Adrenal gland (tissue), 12 donors: Measurements from ENCODE around the gene SLC18B1. TPM values are rescaled to one million over a fixed set of nuclear protein-coding genes. Genes with fewer than 3 reads are reported as not detected.

Experiments used
- DNase-seq, 7 donors: peaks; one replicate each; pipeline ENCODE4 v3.0.0-alpha.2; 2019 to 2020
- H3K27ac ChIP-seq, 5 donors: fragments of 200-600 bp; sonication (generic) in 4 of 5; 1 replicate in 3 of 5; 2 replicates in 2 of 5; pipeline versions ENCODE4 v1.5.1 to v1.8.0; 2016 to 2020; ENCODE audit warnings: mild to moderate bottlenecking in 1 of 5
- H3K27me3 ChIP-seq: fragments of 200-600 bp; 2 replicates; pipeline ENCODE4 v1.8.0; 2021
- H3K36me3 ChIP-seq, 2 donors: fragments of 200-600 bp; replicated peaks in 1 of 2; 1 replicate in 1 of 2; 2 replicates in 1 of 2; pipeline versions ENCODE4 v1.5.1 to v1.8.0; 2018 to 2022
- H3K4me1 ChIP-seq, 2 donors: fragments of 200-600 bp; replicated peaks in 1 of 2; 1 replicate in 1 of 2; 2 replicates in 1 of 2; pipeline versions ENCODE4 v1.5.1 to v1.8.0; 2018 to 2021
- H3K4me3 ChIP-seq, 4 donors: fragments of 200-600 bp; sonication (generic) in 3 of 4; one replicate each; pipeline ENCODE4 v1.5.1; 2016 to 2018
- H3K9me3 ChIP-seq, 3 donors: fragments of 200-600 bp; sonication (generic) in 1 of 3; replicated peaks in 1 of 3; 1 replicate in 2 of 3; 2 replicates in 1 of 3; pipeline versions ENCODE4 v1.5.1 to v1.8.0; 2016 to 2021
- POLR2A ChIP-seq, 2 donors: fragments of 450-650 bp; IDR thresholded peaks; one replicate each; pipeline ENCODE4 v1.6.1; 2017; ENCODE audit warnings: antibody characterized with exemption in 2 of 2, mild to moderate bottlenecking in 2 of 2, moderate library complexity in 1 of 2
- WGBS, 4 donors: extraction: QIAGEN DNeasy Blood & Tissue Kit in 2 of 4; methylation state at CpG; one replicate each; pipeline versions ENCODE4 v1.1.5 to v1.1.7; 2013 to 2017; 5-methylcytosine and 5-hydroxymethylcytosine counted together
- intact Hi-C, 2 donors: fragments of 100-400 bp; cut with DNase I; formaldehyde crosslinking; loops; one replicate each; pipeline versions ENCODE4 v1.14.1 to v1.15.0; 2022 to 2023
- polyA plus RNA-seq, 3 donors: library from polyadenylated mRNA; stranded (reverse); fragments of 200-250 nt in 2 of 3; fragments of 350-450 nt in 1 of 3; fragmentation: Illumina TruSeq in 1 of 3; extraction: RNeasy Lipid Tissue Mini Kit (QIAGEN cat#74804) in 1 of 3; gene quantifications; one replicate each; pipeline ENCODE4 v1.2.3, GENCODE V29; 2013 to 2014
- total RNA-seq, 9 donors: library from RNA; depleted of rRNA in 4 of 9; stranded (reverse); fragments of >200 nt in 4 of 9; fragments of 120-200 nt in 1 of 9; fragmentation: NEBNext Ultra II Directional in 1 of 9; extraction: Animal tissue kit (Norgen Biotek cat#: 25700) in 1 of 9; gene quantifications; one replicate each; pipeline versions ENCODE4 v1.1.0 to v1.2.4, GENCODE V29; 2013 to 2023
- TF ChIP-seq, protein P1 (sequence below), 6 experiments: fragments of 450-650 bp in 4 of 6; fragments of 200-600 bp in 2 of 6; sonication (generic) in 1 of 6; IDR thresholded peaks; 1 replicate in 5 of 6; 2 replicates in 1 of 6; pipeline versions ENCODE4 v1.5.1 to v1.8.0; 2016 to 2021; ENCODE audit warnings: antibody characterized with exemption in 6 of 6, mild to moderate bottlenecking in 2 of 6, moderate library complexity in 1 of 6
- donor health status: healthy with polysubstance abuse.
- donor health status: Bipolar disorder and iron deficiency.
- donor health status: DM: yes; HTN: yes; CAD: no.
- donor health status: DM: no; HTN: no; CAD: no.
- donor health status: DM: no; HTN: no; CAD: no.
- donor health status: DM: yes; HTN: yes; CAD: no.

Gene SLC18B1
- total and polyA plus RNA-seq, 12 donors, result 8.7 to 32.8 (median 14.0) TPM

DNA sequence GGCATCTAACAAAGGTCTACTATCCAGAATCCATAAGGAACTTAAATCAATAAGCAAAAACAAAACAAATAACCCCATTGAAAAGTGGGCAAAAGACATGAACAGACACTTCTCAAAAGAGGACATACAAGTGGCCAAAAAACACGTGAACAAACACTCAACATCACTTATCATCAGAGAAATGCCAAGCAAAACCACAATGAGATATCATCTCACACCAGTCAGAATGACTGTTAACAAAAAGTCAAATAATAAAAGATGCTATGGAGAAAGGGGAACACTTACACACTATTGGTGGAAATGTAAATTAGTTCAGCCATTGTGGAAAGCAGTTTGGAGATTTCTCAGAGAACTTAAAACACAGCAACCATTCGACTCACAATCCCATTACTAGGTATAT, 65.2 kb downstream of the SLC18B1 start:
- no peak for DNase-seq
- intact Hi-C loops, result no loop called here
- H3K36me3 ChIP-seq, result no peaks in the 10 kb centered on the region
- H3K27ac ChIP-seq, result no peak overlapping the region
- TF ChIP-seq POLR2A (IDR thresholded peaks at IDR 0.05), result no peak
- TF ChIP-seq, protein P1, sequence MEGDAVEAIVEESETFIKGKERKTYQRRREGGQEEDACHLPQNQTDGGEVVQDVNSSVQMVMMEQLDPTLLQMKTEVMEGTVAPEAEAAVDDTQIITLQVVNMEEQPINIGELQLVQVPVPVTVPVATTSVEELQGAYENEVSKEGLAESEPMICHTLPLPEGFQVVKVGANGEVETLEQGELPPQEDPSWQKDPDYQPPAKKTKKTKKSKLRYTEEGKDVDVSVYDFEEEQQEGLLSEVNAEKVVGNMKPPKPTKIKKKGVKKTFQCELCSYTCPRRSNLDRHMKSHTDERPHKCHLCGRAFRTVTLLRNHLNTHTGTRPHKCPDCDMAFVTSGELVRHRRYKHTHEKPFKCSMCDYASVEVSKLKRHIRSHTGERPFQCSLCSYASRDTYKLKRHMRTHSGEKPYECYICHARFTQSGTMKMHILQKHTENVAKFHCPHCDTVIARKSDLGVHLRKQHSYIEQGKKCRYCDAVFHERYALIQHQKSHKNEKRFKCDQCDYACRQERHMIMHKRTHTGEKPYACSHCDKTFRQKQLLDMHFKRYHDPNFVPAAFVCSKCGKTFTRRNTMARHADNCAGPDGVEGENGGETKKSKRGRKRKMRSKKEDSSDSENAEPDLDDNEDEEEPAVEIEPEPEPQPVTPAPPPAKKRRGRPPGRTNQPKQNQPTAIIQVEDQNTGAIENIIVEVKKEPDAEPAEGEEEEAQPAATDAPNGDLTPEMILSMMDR (IDR thresholded peaks at IDR 0.05), result no peak
- H3K9me3 ChIP-seq, result no peaks in the 10 kb centered on the region
- WGBS, 4 donors, result 73 to 80% (median 75%) methylated on average over 2 of the region's 2 CpGs
- H3K4me1 ChIP-seq, result no peaks in the 10 kb centered on the region
- no peaks in the 10 kb centered on the region for H3K27me3 ChIP-seq
- H3K4me3 ChIP-seq, result no peak overlapping the region

DNA sequence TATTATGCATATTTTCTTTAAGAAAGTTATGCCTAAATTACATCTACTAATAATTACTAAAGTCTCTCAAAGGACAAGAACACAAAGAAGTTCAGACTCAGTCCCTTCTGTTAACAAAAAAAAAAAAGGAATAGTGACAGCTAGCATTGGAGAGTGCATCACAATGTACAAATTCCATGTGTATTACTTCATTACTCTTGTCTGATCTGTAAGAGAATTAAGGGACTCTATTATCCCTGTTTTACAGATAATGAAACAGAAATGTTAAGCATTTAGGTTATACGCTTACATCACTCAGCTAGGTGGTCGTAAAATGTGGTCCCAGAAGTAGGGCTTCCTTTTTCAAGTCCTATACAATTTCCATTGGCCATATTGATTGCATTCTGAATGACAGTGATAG, 67.4 kb downstream of the SLC18B1 start:
- H3K36me3 ChIP-seq, result no peaks in the 10 kb centered on the region
- intact Hi-C loops, result no loop called here
- no peaks in the 10 kb centered on the region for H3K9me3 ChIP-seq
- no peak overlapping the region for H3K27ac ChIP-seq
- H3K4me1 ChIP-seq, result no peaks in the 10 kb centered on the region
- no peaks in the 10 kb centered on the region for H3K27me3 ChIP-seq
- 86 to 94% (median 89%) methylated on average over 2 of the region's 2 CpGs for WGBS, 4 donors
- DNase-seq, result no peak
- TF ChIP-seq POLR2A (IDR thresholded peaks at IDR 0.05), result no peak
- TF ChIP-seq, protein P1 (IDR thresholded peaks at IDR 0.05), result no peak
- H3K4me3 ChIP-seq, result no peak overlapping the region

GRCh38 chr6:132730560-132730959, 67.9 kb downstream of the SLC18B1 start:
- 82 to 91% (median 84%) methylated on average over 3 of the region's 3 CpGs for WGBS, 4 donors
- Histone ChIP-seq H3K27me3 (no peaks in the 10 kb centered on the region), H3K4me1 (no peaks in the 10 kb centered on the region), H3K4me3 (no peak overlapping the region), H3K36me3 (no peaks in the 10 kb centered on the region), H3K27ac (no peak overlapping the region), H3K9me3 (no peaks in the 10 kb centered on the region)
- DNase-seq, result no peak
- intact Hi-C loops, result no loop called here
- no peak for TF ChIP-seq POLR2A (IDR thresholded peaks at IDR 0.05)
- TF ChIP-seq, protein P1 (IDR thresholded peaks at IDR 0.05), result no peak

DNA sequence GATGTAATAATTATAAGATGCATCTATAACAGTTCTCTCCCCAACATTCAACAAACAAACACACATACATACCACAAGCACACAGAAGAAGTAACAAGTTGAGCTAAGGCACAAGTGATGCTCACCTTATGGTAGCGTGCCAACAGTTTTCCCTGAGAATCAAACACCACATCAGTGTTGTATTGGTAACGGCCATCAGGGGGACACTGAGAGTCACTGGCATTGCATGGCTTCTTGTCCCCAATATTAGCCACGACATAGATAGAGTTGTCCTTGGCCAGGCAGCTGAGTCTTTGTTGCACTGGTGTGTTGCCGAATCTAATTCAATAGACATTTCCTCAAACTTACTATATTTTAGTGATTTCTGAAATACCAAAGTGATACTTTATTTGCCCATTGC, 69.8 kb downstream of the SLC18B1 start:
- TF ChIP-seq, protein P1 (IDR thresholded peaks at IDR 0.05), result no peak
- no peak for TF ChIP-seq POLR2A (IDR thresholded peaks at IDR 0.05)
- intact Hi-C loops, result no loop called here
- DNase-seq, result no peak
- Histone ChIP-seq H3K4me3 (no peak overlapping the region), H3K9me3 (no peaks in the 10 kb centered on the region), H3K27ac (no peak overlapping the region), H3K36me3 (no peaks in the 10 kb centered on the region), H3K27me3 (no peaks in the 10 kb centered on the region), H3K4me1 (no peaks in the 10 kb centered on the region)
- 69 to 80% (median 78%) methylated on average over 4 of the region's 4 CpGs for WGBS, 4 donors
